H9 (cell line): Measurements from ENCODE around the gene HYPK. TPM values are rescaled to one million over a fixed set of nuclear protein-coding genes. Genes with fewer than 3 reads are reported as not detected.
"Not testable (repeated sequence)": the region's sequence is repeated elsewhere in the genome, so short reads cannot be mapped to it uniquely, and the experiment has no call there.

Source experiments
- DNase-seq: peaks from one replicate; pipeline ENCODE4 v3.0.0-alpha.2; 2017
- H2AFZ ChIP-seq: one replicate; pipeline ENCODE4 v1.6.1; 2013; ENCODE audit warnings: mild to moderate bottlenecking, low read length, control low read depth, moderate library complexity
- H2AK5ac ChIP-seq: 2 replicates; pipeline ENCODE4 v1.6.1; 2013; ENCODE audit warnings: low read length, control low read depth, mixed read lengths; ENCODE audit not compliant: insufficient read length
- H2BK120ac ChIP-seq: one replicate; pipeline ENCODE4 v1.6.1; 2013; ENCODE audit warnings: low read depth, mild to moderate bottlenecking, low read length, control low read depth, inconsistent platforms; ENCODE audit not compliant: poor library complexity, severe bottlenecking
- H2BK12ac ChIP-seq: 2 replicates; pipeline ENCODE4 v1.6.1; 2013; ENCODE audit warnings: low read length, control low read depth, mixed read lengths, low read depth; ENCODE audit not compliant: insufficient read length
- H2BK15ac ChIP-seq: 2 replicates; pipeline ENCODE4 v1.6.1; 2013; ENCODE audit warnings: low read depth, low read length, control low read depth
- H2BK20ac ChIP-seq: one replicate; pipeline ENCODE4 v1.6.1; 2013; ENCODE audit warnings: low read depth, mild to moderate bottlenecking, low read length, control low read depth, inconsistent platforms; ENCODE audit not compliant: poor library complexity, severe bottlenecking
- H2BK5ac ChIP-seq: 2 replicates; pipeline ENCODE4 v1.6.1; 2013; ENCODE audit warnings: low read length, control low read depth, mixed read lengths; ENCODE audit not compliant: insufficient read length
- H3K14ac ChIP-seq: 2 replicates; pipeline ENCODE4 v1.6.1; 2013; ENCODE audit warnings: low read length, control low read depth; ENCODE audit not compliant: insufficient read depth
- H3K18ac ChIP-seq: 2 replicates; pipeline ENCODE4 v1.6.1; 2013; ENCODE audit warnings: low read depth, mild to moderate bottlenecking, mixed read lengths, low read length, control low read depth; ENCODE audit not compliant: insufficient read length
- H3K23ac ChIP-seq: 2 replicates; pipeline ENCODE4 v1.6.1; 2013; ENCODE audit warnings: low read length, control low read depth, mixed read lengths, low read depth; ENCODE audit not compliant: insufficient read length
- H3K23me2 ChIP-seq: 2 replicates; pipeline ENCODE4 v1.6.1; 2013; ENCODE audit warnings: low read depth, mild to moderate bottlenecking, mixed read lengths, low read length, control low read depth; ENCODE audit not compliant: insufficient read length, poor library complexity, severe bottlenecking
- H3K27ac ChIP-seq: 2 replicates; pipeline ENCODE4 v1.5.1; 2013; ENCODE audit warnings: low read length, control low read depth, mixed read lengths, low read depth; ENCODE audit not compliant: insufficient read length
- H3K27me3 ChIP-seq: 2 replicates; pipeline ENCODE4 v1.6.1; 2013; ENCODE audit warnings: low read length, control low read depth, inconsistent platforms; ENCODE audit not compliant: insufficient read depth
- H3K4ac ChIP-seq: 2 replicates; pipeline ENCODE4 v1.6.1; 2013; ENCODE audit warnings: low read depth, mild to moderate bottlenecking, control low read depth, inconsistent platforms, low read length, moderate library complexity
- H3K4me1 ChIP-seq: 2 replicates; pipeline ENCODE4 v1.6.1; 2013; ENCODE audit warnings: low read length, control low read depth, inconsistent platforms; ENCODE audit not compliant: insufficient read depth
- H3K4me2 ChIP-seq: 2 replicates; pipeline ENCODE4 v1.6.1; 2013; ENCODE audit warnings: low read length, control low read depth, mixed read lengths; ENCODE audit not compliant: insufficient read length, insufficient read depth
- H3K56ac ChIP-seq: 2 replicates; pipeline ENCODE4 v1.6.1; 2013; ENCODE audit warnings: low read depth, mild to moderate bottlenecking, mixed read lengths, low read length, control low read depth; ENCODE audit not compliant: insufficient read length
- H3K79me1 ChIP-seq: 2 replicates; pipeline ENCODE4 v1.6.1; 2013; ENCODE audit warnings: low read depth, mild to moderate bottlenecking, moderate library complexity, low read length, control low read depth, inconsistent platforms; ENCODE audit not compliant: insufficient read depth, poor library complexity, severe bottlenecking
- H3K79me2 ChIP-seq: 2 replicates; pipeline ENCODE4 v1.6.1; 2013; ENCODE audit warnings: low read length, control low read depth, inconsistent platforms; ENCODE audit not compliant: insufficient read depth
- H3K9ac ChIP-seq: 2 replicates; pipeline ENCODE4 v1.6.1; 2013; ENCODE audit warnings: low read length, control low read depth, mixed read lengths; ENCODE audit not compliant: insufficient read length; ENCODE audit errors: extremely low read depth
- H3K9me3 ChIP-seq: one replicate; pipeline ENCODE4 v1.6.1; 2013; ENCODE audit warnings: low read depth, low read length, inconsistent platforms; ENCODE audit not compliant: control insufficient read depth
- H3T11ph ChIP-seq: one replicate; pipeline ENCODE4 v1.6.1; 2013; ENCODE audit warnings: mild to moderate bottlenecking, low read length, control low read depth, inconsistent platforms
- H4K20me1 ChIP-seq: one replicate; pipeline ENCODE4 v1.6.1; 2013; ENCODE audit not compliant: control insufficient read depth, insufficient read length, insufficient read depth
- H4K5ac ChIP-seq: 2 replicates; pipeline ENCODE4 v1.6.1; 2013; ENCODE audit warnings: low read depth, mild to moderate bottlenecking, mixed read lengths, low read length, control low read depth; ENCODE audit not compliant: insufficient read length
- H4K8ac ChIP-seq: replicated peaks from 2 replicates; pipeline ENCODE4 v1.6.1; 2013; ENCODE audit warnings: low read length, control low read depth, mixed read lengths, low read depth; ENCODE audit not compliant: insufficient read length
- H4K91ac ChIP-seq: 2 replicates; pipeline ENCODE4 v1.6.1; 2013; ENCODE audit warnings: low read depth, mild to moderate bottlenecking, moderate library complexity, mixed read lengths, low read length, control low read depth; ENCODE audit not compliant: insufficient read length
- H3K27ac Mint-ChIP-seq, 3 experiments: 2 replicates in 2 of 3; 3 replicates in 1 of 3; pipeline ENCODE4 v1.8.0; 2020 to 2021; ENCODE audit warnings: mixed read lengths in 3 of 3, mild to moderate bottlenecking in 1 of 3, moderate library complexity in 1 of 3
- H3K27me3 Mint-ChIP-seq: 2 replicates; pipeline ENCODE4 v1.8.0; 2021; ENCODE audit warnings: low read depth, mild to moderate bottlenecking, moderate library complexity, mixed read lengths
- H3K36me3 Mint-ChIP-seq, 3 experiments: 2 replicates in 2 of 3; 3 replicates in 1 of 3; pipeline ENCODE4 v1.8.0; 2020 to 2021; ENCODE audit warnings: low read depth in 3 of 3, mixed read lengths in 3 of 3; ENCODE audit not compliant: insufficient read depth in 1 of 3
- H3K4me1 Mint-ChIP-seq, 2 experiments: 2 replicates each; pipeline ENCODE4 v1.8.0; 2020; ENCODE audit warnings: mixed read lengths in 2 of 2
- H3K4me3 Mint-ChIP-seq, 2 experiments: 2 replicates in 1 of 2; 3 replicates in 1 of 2; pipeline ENCODE4 v1.8.0; 2020 to 2021; ENCODE audit warnings: mild to moderate bottlenecking in 2 of 2, mixed read lengths in 2 of 2, moderate library complexity in 1 of 2
- H3K9me3 Mint-ChIP-seq, 2 experiments: 2 replicates in 1 of 2; 3 replicates in 1 of 2; pipeline ENCODE4 v1.8.0; 2020; ENCODE audit warnings: mild to moderate bottlenecking in 2 of 2, mixed read lengths in 2 of 2, moderate library complexity in 1 of 2
- WGBS: extraction: QIAGEN DNeasy Blood & Tissue Kit; methylation state at CpG from one replicate; pipeline ENCODE4 v1.1.7; 2013; ENCODE audit warnings: missing lambda C conversion rate, low lambda C conversion rate, mixed read lengths; ENCODE audit not compliant: insufficient read length; ENCODE audit errors: extremely low coverage; 5-methylcytosine and 5-hydroxymethylcytosine counted together
- total RNA-seq: library from RNA; stranded (reverse); gene quantifications from 2 replicates; pipeline ENCODE4 v1.2.1, GENCODE V29; 2021

The HYPK gene
- total RNA-seq, 1 experiment from 2014 or later: 25.4 TPM

DNA sequence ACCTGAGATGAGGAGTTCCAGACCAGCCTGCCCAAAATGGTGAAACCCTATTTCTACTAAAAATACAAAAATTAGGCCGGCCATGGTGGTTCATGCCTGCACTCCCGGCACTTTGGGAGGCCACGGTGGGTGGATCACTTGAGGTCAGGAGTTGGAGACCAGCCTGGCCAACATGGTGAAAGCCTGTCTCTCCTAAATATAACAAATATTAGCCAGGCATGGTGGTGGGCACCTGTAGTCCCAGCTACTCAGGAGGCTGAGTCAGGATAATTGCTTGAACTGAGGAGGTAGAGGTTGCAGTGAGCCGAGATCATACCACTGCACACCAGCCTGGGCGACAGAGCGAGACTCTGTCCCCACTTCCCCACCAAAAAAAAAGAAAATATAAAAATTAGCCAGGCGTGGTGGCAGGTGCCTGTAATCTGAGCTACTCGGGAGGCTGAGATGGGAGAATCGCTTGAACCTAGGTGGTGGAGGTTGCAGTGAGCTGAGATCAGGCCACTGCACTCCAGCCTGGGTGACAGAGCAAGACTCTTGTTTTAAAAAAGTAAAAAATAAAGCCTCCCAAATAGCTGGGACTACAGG, 30.4 kb downstream of the HYPK start:
- not testable (repeated sequence) for H2BK12ac ChIP-seq, H3K56ac ChIP-seq, H2AFZ ChIP-seq, H3K4me3 Mint-ChIP-seq, H4K91ac ChIP-seq, H4K5ac ChIP-seq, DNase-seq, H3K27me3 ChIP-seq, H3K27ac Mint-ChIP-seq, H3K23me2 ChIP-seq, H2BK5ac ChIP-seq, H2BK20ac ChIP-seq, H3K14ac ChIP-seq, H3K9me3 ChIP-seq, H3K4ac ChIP-seq, H3K9me3 Mint-ChIP-seq, H4K20me1 ChIP-seq, H3K4me1 ChIP-seq, H3K27ac ChIP-seq, H2BK120ac ChIP-seq, H3K9ac ChIP-seq, H3K23ac ChIP-seq, H3T11ph ChIP-seq, H3K79me2 ChIP-seq, H2AK5ac ChIP-seq, H3K18ac ChIP-seq, H3K4me2 ChIP-seq, H4K8ac ChIP-seq, H2BK15ac ChIP-seq, H3K79me1 ChIP-seq, H3K27me3 Mint-ChIP-seq
- H3K4me1 Mint-ChIP-seq: peaks cover 10 to 14% of the 10 kb centered on the region in 2 experiments
- peaks cover 13 to 46% (median 39%) of the 10 kb centered on the region in 3 experiments for H3K36me3 Mint-ChIP-seq
- WGBS: no CpG with 5 or more reads among the region's 9 CpGs

DNA sequence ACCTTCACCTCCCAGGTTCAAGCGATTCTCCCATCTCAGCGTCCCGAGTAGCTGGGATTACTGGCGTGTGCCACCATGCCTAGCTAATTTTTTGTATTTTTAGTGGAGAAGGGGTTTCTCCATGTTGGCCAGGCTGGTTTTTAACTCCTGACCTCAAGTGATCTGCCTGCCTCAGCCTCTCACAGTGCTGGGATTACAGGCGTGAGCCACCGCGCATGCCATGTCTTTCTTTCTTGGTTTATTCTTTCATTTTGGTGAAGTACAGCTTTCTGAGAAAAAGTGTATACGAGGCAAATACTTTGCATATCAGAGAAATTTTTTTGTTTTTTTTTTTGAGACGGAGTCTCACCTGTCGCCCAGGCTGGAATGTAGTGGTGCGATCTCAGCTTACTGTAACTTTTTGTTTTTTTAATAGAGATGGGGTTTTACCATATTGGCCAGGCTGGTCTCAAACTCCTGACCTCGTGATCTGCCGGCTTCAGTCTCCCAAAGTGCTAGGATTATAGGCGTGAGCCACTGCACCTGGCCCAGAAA, 31.2 kb downstream of the HYPK start:
- H3K23me2 ChIP-seq, H4K8ac ChIP-seq, H3K4me3 Mint-ChIP-seq, H3K23ac ChIP-seq, H3K27me3 ChIP-seq, H3K18ac ChIP-seq, H3K27me3 Mint-ChIP-seq, H2BK5ac ChIP-seq, H3K27ac ChIP-seq, H4K20me1 ChIP-seq, H3K14ac ChIP-seq, H4K5ac ChIP-seq, H3K9me3 Mint-ChIP-seq, H3T11ph ChIP-seq, H2BK120ac ChIP-seq, H2BK12ac ChIP-seq, H3K9ac ChIP-seq, H2BK15ac ChIP-seq, H2AK5ac ChIP-seq, DNase-seq, H3K79me2 ChIP-seq, H2AFZ ChIP-seq, H3K4ac ChIP-seq, H3K56ac ChIP-seq, H3K4me2 ChIP-seq, H2BK20ac ChIP-seq, H3K79me1 ChIP-seq, H3K9me3 ChIP-seq, H4K91ac ChIP-seq, H3K4me1 ChIP-seq: not testable (repeated sequence)
- peaks cover 17 to 53% (median 47%) of the 10 kb centered on the region in 3 experiments for H3K36me3 Mint-ChIP-seq
- WGBS: no CpG with 5 or more reads among the region's 14 CpGs
- peaks cover 10 to 14% of the 10 kb centered on the region in 2 experiments for H3K4me1 Mint-ChIP-seq
- H3K27ac Mint-ChIP-seq: peak overlapping the region in 1 of 3 experiments; percentile 34; a peak in 3 of 7 replicates
